HG03066 (cell line): ENCODE data around the gene FCF1.
"Not testable (repeated sequence)": the region's sequence is repeated elsewhere in the genome, so short reads cannot be mapped to it uniquely, and the experiment has no call there.

Experiments
- ATAC-seq: cut with Tn5 transposase; IDR thresholded peaks from one replicate; pipeline ENCODE4 v1.9.1; 2021; ENCODE audit warnings: low read depth; ENCODE audit not compliant: unreplicated experiment

Gene FCF1

DNA sequence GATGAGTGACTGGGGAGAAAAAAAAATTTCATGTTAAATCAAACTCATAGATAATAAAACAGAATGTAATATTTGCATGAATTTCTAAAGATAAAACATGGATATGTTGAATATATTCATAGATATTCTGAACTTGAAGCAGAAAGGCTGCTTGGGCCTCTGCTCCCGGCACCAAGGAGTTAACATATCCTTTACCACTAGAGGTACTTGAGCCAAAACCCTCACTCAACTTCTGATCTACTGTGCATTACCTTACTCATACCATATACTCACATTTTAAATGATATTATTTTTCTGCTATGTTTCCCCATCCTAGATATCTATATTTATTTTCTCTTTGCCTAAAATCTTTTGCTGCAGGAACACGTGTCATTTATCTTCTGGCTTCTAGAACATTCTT, 15.0 kb upstream of the FCF1 start:
- ATAC-seq: no peak

GRCh38 chr14:74698465-74698864, 14.5 kb upstream of the FCF1 start:
- ATAC-seq: no peak

DNA sequence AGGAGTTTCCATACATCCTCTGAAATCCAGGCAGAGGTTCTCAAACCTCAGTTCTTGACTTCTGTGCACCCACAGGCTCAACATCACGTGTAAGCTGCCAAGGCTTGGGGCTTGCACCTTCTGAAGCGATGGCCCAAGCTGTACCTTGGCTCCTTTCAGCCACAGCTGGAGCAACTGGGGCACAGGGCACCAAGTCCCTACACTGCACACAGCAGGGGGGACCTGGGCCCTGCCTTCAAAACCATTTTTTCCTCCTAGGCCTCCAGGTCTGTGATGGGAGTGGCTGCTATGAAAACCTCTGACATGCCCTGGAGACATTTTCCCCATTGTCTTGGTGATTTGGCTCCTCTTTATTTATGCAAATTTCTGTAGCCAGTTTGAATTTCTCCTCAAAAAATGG, 10.7 kb upstream of the FCF1 start:
- no peak for ATAC-seq

DNA sequence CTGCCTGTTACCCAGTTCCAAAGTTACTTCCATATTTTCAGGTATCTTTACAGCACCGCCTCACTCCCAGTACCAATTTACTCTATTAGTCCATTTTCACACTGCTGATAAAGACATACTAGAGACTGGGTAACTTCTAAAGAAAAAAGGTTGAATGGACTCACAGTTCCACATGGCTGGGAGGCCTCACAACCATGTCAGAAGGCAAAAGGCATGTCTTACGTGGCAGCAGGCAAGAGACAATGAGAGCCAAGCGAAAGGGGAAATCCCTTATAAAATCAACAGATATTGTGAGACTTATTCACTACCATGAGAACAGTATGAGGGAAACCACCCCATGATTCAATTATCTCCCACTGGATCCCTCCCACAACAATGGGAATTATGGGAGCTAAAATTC, 9.9 kb upstream of the FCF1 start:
- ATAC-seq: no peak

DNA sequence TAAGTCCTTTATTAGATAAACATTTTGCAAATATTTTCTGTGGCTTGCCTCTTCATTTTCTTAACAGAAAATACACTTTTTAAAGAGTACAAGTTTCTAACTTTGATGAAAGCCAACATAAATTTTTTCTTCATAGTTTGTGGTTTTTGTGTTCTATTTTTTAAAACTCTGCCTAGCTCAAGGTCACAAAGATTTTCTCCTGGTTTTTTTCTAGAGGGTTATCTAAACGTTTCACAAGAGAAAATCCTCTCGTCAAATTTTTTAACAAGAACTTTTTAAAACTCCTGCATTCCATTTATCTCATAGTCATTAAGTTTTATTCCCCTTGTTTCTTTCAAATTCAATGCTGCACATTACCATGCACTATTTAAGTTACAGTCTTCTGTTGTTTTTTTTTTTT, 8.3 kb upstream of the FCF1 start:
- no peak for ATAC-seq

DNA sequence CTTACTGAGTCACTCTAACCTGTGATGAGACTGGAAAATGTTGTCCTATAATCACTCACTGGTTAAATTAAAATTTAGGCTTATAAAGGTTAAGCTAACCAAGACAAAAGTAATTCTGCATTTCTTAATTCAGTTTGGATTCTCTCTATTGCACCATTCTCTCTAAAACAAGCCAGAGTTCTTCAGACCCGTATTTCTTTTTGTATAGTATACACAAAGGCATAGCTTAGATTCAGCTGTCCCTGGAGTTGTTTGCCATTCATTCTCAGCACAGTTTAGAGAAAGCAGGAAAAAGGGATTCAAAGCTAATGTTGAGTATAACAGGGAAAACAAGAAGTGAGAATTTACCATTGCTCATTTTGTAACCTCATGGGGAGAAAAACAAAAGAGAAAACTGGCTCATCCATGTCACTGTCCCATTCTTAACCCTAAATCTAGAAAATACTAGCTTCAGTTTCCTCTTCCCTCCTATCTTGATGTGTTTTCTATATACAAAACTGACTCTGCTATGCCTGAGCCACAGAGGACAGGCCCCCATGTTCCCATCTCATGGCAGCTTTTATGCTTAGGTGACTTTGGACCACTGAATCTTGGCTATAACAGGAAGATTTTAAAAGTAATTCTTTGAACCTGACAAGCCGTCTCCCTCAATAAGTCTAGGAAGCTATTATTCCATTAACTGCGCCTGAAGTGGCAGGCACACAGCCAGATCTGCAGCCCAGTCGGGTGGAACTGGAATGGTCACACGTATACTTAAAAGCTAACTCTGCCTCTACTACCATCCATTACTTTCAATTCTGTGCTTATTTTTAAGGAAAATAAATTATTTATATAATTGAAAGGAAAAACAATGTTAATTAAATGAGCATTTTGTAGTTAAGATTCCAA, 7.1 kb upstream of the FCF1 start:
- ATAC-seq: no peak

DNA sequence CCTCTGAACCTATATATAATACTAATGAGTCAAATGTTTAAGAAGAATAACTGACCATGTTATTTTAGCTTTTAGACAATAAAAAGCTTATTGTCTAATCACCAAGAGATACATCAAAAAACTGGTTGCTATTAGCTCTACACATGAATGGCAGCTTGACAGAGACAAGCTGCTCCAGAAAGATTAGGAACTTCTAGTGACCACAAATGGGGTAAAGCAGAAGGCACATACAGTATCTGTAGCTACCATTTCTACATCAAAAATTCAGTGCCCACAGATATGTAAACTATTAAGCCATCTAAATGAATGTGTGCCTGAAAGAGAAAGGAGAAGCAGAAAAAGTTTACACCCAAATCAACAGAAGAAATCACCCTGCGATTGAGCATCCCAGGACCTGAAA, 2.5 kb upstream of the FCF1 start:
- no peak for ATAC-seq

DNA sequence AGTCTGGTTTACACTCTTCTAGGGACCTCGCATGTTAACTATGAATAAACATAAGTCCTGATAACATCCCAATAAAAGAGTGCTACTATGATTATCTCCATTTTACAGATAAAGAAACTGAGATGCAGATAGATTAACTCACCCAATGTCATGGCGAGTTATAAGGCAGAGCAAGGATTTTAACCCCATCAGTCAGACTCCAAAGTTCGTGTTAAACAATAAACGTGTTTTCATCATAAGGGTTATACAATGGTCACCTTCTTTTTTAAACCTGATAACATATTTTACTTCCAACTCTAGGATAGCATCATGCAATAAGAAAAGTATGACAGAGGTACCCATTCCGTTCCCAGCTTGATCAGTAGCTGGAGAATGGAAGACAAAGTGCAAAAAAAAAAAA, 1.3 kb upstream of the FCF1 start:
- no peak for ATAC-seq

GRCh38 chr14:74713395-74713735, 421 bp downstream of the FCF1 start:
- no peak for ATAC-seq

- no peak for ATAC-seq
Measured at GRCh38 chr14:74720526-74720925, 7.6 kb downstream of the FCF1 start.

GRCh38 chr14:74723134-74723533, 10.2 kb downstream of the FCF1 start:
- ATAC-seq: no peak

- ATAC-seq: no peak
Measured at GRCh38 chr14:74732387-74732786, 19.4 kb downstream of the FCF1 start.

DNA sequence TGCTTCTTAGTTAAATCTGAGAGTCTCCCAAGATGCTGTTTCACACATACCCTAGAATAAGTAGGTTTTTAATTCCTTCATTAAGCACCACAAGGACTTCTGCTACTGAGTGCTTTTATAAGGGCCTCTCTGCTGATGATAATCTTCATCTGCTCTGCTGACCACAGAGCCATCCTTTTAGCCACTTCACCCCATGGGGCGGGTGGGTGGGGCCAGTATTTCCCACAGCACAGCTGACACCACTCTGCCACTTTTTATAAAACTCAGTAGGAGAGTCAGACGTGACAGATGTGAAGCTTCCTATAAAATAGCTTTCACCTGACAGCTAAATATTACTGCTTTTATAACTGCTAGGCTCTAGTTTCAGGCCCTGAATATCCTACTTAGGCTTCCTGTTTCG, 20.3 kb downstream of the FCF1 start:
- ATAC-seq: no peak

- ATAC-seq: no peak
Measured at GRCh38 chr14:74735125-74735524, 22.2 kb downstream of the FCF1 start.

DNA sequence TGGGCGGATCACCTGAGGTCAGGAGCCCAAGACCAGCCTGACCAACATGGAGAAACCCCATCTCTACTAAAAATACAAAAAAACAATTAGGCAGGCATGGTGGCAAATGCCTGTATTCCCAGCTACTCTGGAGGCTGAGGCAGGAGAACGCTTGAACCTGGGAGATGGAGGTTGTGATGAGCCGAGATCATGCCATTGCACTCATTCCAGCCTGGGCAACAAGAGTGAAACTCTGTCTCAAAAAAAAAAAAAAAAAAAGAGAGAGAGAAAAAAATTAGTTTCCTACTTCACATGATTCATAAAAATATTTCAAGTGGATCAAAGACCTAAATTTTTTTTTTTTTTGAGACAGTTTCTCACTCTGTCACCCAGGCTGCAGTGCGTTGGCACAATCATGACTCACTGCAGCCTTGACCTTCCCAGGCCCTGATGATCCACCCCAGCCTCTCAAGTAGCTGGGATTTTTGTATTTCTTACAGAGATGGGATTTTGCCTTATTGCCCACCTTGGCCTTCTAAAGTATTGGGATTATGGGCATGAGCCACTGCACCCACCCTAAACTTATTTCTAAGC, 24.9 kb downstream of the FCF1 start:
- ATAC-seq: no peak

GRCh38 chr14:74739293-74740030, 26.5 kb downstream of the FCF1 start:
- no peak for ATAC-seq

DNA sequence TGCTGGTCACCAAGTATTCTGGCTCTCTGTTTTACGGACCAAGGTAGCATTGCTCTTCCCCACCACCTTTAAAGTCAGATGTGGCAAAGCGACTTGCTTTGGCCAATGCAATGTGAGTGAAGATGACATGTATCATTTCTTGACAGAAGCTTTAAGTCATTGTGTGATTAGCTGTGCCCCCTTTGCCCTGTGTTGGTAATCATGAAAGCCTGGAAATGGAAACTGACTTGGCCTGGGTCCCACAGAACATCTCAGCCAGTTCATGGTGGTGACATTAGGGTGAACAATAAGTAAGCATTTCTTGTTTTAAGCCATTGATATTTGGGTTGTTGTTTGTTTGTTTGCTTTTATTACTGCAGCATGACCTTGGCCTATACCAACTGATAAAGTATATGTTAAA, 34.3 kb downstream of the FCF1 start:
- ATAC-seq: no peak

DNA sequence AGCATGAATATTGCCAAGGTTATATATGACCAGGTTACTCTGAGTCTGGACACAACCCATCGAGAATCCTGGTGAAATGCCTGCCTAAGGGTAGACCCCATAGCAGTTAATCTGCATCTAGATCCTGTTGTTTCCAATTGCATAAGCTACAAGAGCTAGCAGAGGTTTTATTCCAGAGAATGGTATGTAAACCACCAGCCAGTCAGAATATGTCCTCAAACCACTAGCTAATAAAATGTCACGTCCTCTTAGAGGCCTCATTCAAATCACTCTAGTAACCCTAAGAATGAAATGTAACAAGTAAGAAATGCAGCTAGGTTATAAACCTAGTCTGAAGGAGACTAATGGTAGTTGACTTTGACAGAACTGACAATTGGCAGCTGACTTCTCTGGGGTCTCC, 41.2 kb downstream of the FCF1 start:
- ATAC-seq: no peak

- ATAC-seq: no peak
Measured at GRCh38 chr14:74754899-74755298, 42.0 kb downstream of the FCF1 start.

GRCh38 chr14:74756326-74756725, 43.4 kb downstream of the FCF1 start:
- no peak for ATAC-seq

DNA sequence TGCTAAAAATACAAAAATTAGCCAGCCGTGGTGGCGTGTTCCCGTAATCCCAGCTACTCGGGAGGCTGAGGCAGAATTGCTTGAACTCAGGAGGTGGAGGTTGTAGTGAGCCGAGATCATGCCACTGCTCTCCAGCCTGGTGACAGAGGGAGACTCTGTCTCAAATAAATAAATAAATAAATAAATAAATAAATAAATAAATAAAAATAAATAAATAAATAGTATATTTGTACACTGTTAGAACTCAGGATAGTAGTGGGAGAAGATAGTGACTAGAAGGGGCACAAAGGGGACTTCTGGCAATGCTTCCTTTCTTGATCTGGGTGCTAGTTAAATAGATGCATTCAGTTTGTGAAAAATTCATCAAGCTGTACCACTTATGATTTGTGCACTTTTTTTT, 45.6 kb downstream of the FCF1 start:
- not testable (repeated sequence) for ATAC-seq
